Fibroblast of the aortic adventitia (primary cell): Measurements from ENCODE around the gene GRK1. TPM values are rescaled to one million over a fixed set of nuclear protein-coding genes. Genes with fewer than 3 reads are reported as not detected.

Experiments used
- DNase-seq: peaks from one replicate; pipeline ENCODE4 v3.0.0-alpha.2; 2010; ENCODE audit warnings: low read depth
- H3K4me3 ChIP-seq: 2 replicates; pipeline ENCODE4 v1.5.1; 2011; ENCODE audit warnings: low read depth, mild to moderate bottlenecking, control low read depth, low read length, moderate library complexity
- CTCF ChIP-seq: IDR thresholded peaks from 2 replicates; pipeline ENCODE4 v1.5.1; 2011; ENCODE audit warnings: mild to moderate bottlenecking, low read length, control low read depth, inconsistent platforms; ENCODE audit not compliant: insufficient read depth
- total RNA-seq: library from RNA; depleted of rRNA; stranded (reverse); fragments of >200 nt; gene quantifications from 2 replicates; pipeline ENCODE4 v1.2.3, GENCODE V29; 2012; ENCODE audit warnings: low replicate concordance

GRK1 gene
- total RNA-seq, 1 donor = not detected

- no peak for DNase-seq
- no peak for TF ChIP-seq CTCF
- H3K4me3 ChIP-seq = no peak overlapping the region
Measured at GRCh38 chr13:113650275-113650674, 16.7 kb upstream of the GRK1 start.

- TF ChIP-seq CTCF = no peak
- no peak for DNase-seq
- H3K4me3 ChIP-seq = no peak overlapping the region
Measured at GRCh38 chr13:113650731-113651148, 16.3 kb upstream of the GRK1 start.

- TF ChIP-seq CTCF = no peak
- no peak for DNase-seq
- no peak overlapping the region for H3K4me3 ChIP-seq
Measured at GRCh38 chr13:113651511-113652403, 15.3 kb upstream of the GRK1 start.

GRCh38 chr13:113652404-113653263 lies 14.4 kb upstream of the GRK1 start:
- DNase-seq = no peak
- no peak overlapping the region for H3K4me3 ChIP-seq
- no peak for TF ChIP-seq CTCF

GRCh38 chr13:113653264-113654174 lies 13.5 kb upstream of the GRK1 start:
- no peak for DNase-seq
- no peak for TF ChIP-seq CTCF
- no peak overlapping the region for H3K4me3 ChIP-seq

- H3K4me3 ChIP-seq = no peak overlapping the region
- TF ChIP-seq CTCF = no peak
- no peak for DNase-seq
Measured at GRCh38 chr13:113654175-113654560, 12.9 kb upstream of the GRK1 start.
